Lower lobe of right lung (tissue), 2 donors: ENCODE data around the gene PNO1. TPM values are rescaled to one million over a fixed set of nuclear protein-coding genes. Genes with fewer than 3 reads are reported as not detected.

ENCODE experiments used
- ATAC-seq, 2 donors: fragments of 200-7000 bp; cut with Tn5 transposase; one replicate each; pipeline ENCODE4 v1.9.1; 2020 to 2022; ENCODE audit warnings: mild to moderate bottlenecking in 2 of 2, moderate library complexity in 2 of 2
- DNase-seq: peaks from one replicate; pipeline ENCODE4 v3.0.0-alpha.2; 2020
- H3K27ac ChIP-seq: fragments of 200-600 bp; one replicate; pipeline ENCODE4 v1.8.0; 2022
- H3K27me3 ChIP-seq: fragments of 200-600 bp; one replicate; pipeline ENCODE4 v1.8.0; 2022; ENCODE audit warnings: low read depth
- H3K36me3 ChIP-seq: fragments of 200-600 bp; one replicate; pipeline ENCODE4 v1.8.0; 2022; ENCODE audit warnings: mild to moderate bottlenecking
- H3K4me1 ChIP-seq: fragments of 200-600 bp; one replicate; pipeline ENCODE4 v1.8.0; 2022
- H3K4me3 ChIP-seq: fragments of 200-600 bp; one replicate; pipeline ENCODE4 v1.8.0; 2022; ENCODE audit warnings: mild to moderate bottlenecking
- H3K9me3 ChIP-seq: fragments of 200-600 bp; one replicate; pipeline ENCODE4 v1.8.0; 2022
- CTCF ChIP-seq: fragments of 200-600 bp; IDR thresholded peaks from one replicate; pipeline ENCODE4 v1.8.0; 2022; ENCODE audit warnings: antibody characterized with exemption, mild to moderate bottlenecking
- intact Hi-C: fragments of 100-400 bp; cut with DNase I; formaldehyde crosslinking; loops from one replicate; pipeline ENCODE4 v1.11.0; 2022
- total RNA-seq: library from RNA; stranded (reverse); fragmentation: NEBNext Ultra II Directional; extraction: Animal tissue kit (Norgen Biotek cat#: 25700); gene quantifications from one replicate; pipeline ENCODE4 v1.2.1, GENCODE V29; 2021
- donor health status: DM: no; HTN: yes; CAD: no; lungs with severe emphysema.

Gene PNO1
- total RNA-seq, 1 donor from 2014 or later, result 10.5 TPM

GRCh38 chr2:68188831-68189230, 31.1 kb downstream of the PNO1 start:
- intact Hi-C loops, result no loop called here

GRCh38 chr2:68189991-68190784, 32.5 kb downstream of the PNO1 start:
- H3K4me1 ChIP-seq, result peaks cover 46% of the 10 kb centered on the region
- H3K27ac ChIP-seq, result no peak overlapping the region
- no peak for ATAC-seq
- H3K4me3 ChIP-seq, result no peak overlapping the region
- TF ChIP-seq CTCF, result no peak
- no peaks in the 10 kb centered on the region for H3K27me3 ChIP-seq
- no peak for DNase-seq
- intact Hi-C loops, result no loop called here
- H3K9me3 ChIP-seq, result no peaks in the 10 kb centered on the region
- peaks cover 17% of the 10 kb centered on the region for H3K36me3 ChIP-seq

More at GRCh38 chr2:68188831-68189230, 31.1 kb downstream of the PNO1 start:
- Histone ChIP-seq H3K27me3 (no peaks in the 10 kb centered on the region), H3K4me1 (peaks cover 36% of the 10 kb centered on the region), H3K4me3 (no peak overlapping the region), H3K36me3 (peaks cover 23% of the 10 kb centered on the region), H3K9me3 (no peaks in the 10 kb centered on the region), H3K27ac (no peak overlapping the region)
- DNase-seq, result no peak
- no peak for TF ChIP-seq CTCF
- ATAC-seq, result no peak

GRCh38 chr2:68190991-68191731, 33.5 kb downstream of the PNO1 start:
- H3K4me3 ChIP-seq, result no peak overlapping the region
- intact Hi-C loops, result no loop called here
- peaks cover 56% of the 10 kb centered on the region for H3K4me1 ChIP-seq
- no peak for TF ChIP-seq CTCF
- H3K27me3 ChIP-seq, result no peaks in the 10 kb centered on the region
- DNase-seq, result no peak
- H3K36me3 ChIP-seq, result peaks cover 9% of the 10 kb centered on the region
- no peak overlapping the region for H3K27ac ChIP-seq
- H3K9me3 ChIP-seq, result no peaks in the 10 kb centered on the region
- peak in 1 of 2 donors; percentile 72 for ATAC-seq

GRCh38 chr2:68193144-68193543, 35.5 kb downstream of the PNO1 start:
- intact Hi-C loops, result no loop called here
- ATAC-seq, result no peak
- Histone ChIP-seq H3K27me3 (no peaks in the 10 kb centered on the region), H3K36me3 (no peaks in the 10 kb centered on the region), H3K4me1 (peaks cover 55% of the 10 kb centered on the region), H3K4me3 (no peak overlapping the region), H3K9me3 (no peaks in the 10 kb centered on the region), H3K27ac (no peak overlapping the region)
- no peak for TF ChIP-seq CTCF
- DNase-seq, result no peak

- no peak for ATAC-seq
- peaks cover 53% of the 10 kb centered on the region for H3K4me1 ChIP-seq
- TF ChIP-seq CTCF, result no peak
These were observed 36.2 kb downstream of the PNO1 start for GRCh38 chr2:68193787-68194372.

More at GRCh38 chr2:68193787-68194372, 36.2 kb downstream of the PNO1 start:
- Histone ChIP-seq H3K27ac (no peak overlapping the region), H3K9me3 (no peaks in the 10 kb centered on the region), H3K4me3 (no peak overlapping the region), H3K36me3 (no peaks in the 10 kb centered on the region), H3K27me3 (no peaks in the 10 kb centered on the region)
- no peak for DNase-seq
- intact Hi-C loops, result no loop called here
